ENCODE measurements around the gene HELLS. TPM values are rescaled to one million over a fixed set of nuclear protein-coding genes. Genes with fewer than 3 reads are reported as not detected.

The HELLS gene
- total RNA-seq, 1 experiment from 2014 or later = 291 TPM

- Histone ChIP-seq H3K4me1 (ENCODE audit: insufficient read depth, low read length) (no peaks in the 10 kb centered on the region), H3K9me3 (ENCODE audit: control insufficient read depth, low read depth, low read length) (no peaks in the 10 kb centered on the region), H3K14ac (ENCODE audit: insufficient read depth, low read length) (no peak overlapping the region), H3K9ac (ENCODE audit: extremely low read depth, insufficient read length, low read length) (no peak overlapping the region), H4K91ac (ENCODE audit: insufficient read length, low read depth, low read length) (no peak overlapping the region), H4K20me1 (ENCODE audit: control insufficient read depth, insufficient read depth, insufficient read length) (no peaks in the 10 kb centered on the region), H2BK20ac (ENCODE audit: low read depth, low read length, poor library complexity, severe bottlenecking) (no peak overlapping the region), H2BK15ac (ENCODE audit: low read depth, low read length) (no peak overlapping the region), H2BK12ac (ENCODE audit: insufficient read length, low read depth, low read length) (no peak overlapping the region), H4K8ac (replicated peaks; ENCODE audit: insufficient read length, low read depth, low read length) (no peak overlapping the region), H3K27ac (ENCODE audit: insufficient read length, low read depth, low read length) (no peak overlapping the region), H2BK5ac (ENCODE audit: insufficient read length, low read length) (no peak overlapping the region), H3K79me1 (ENCODE audit: insufficient read depth, low read depth, low read length, poor library complexity, severe bottlenecking) (no peaks in the 10 kb centered on the region), H3K79me2 (ENCODE audit: insufficient read depth, low read length) (peaks cover 1% of the 10 kb centered on the region; the same call in 1 of the 2 replicates), H3K23me2 (ENCODE audit: insufficient read length, low read depth, low read length, poor library complexity, severe bottlenecking) (no peaks in the 10 kb centered on the region), H3K23ac (ENCODE audit: insufficient read length, low read depth, low read length) (no peak overlapping the region), H2AK5ac (ENCODE audit: insufficient read length, low read length) (no peak overlapping the region), H3K56ac (ENCODE audit: insufficient read length, low read depth, low read length) (no peak overlapping the region), H3K4ac (ENCODE audit: low read depth, low read length) (no peak overlapping the region), H2BK120ac (ENCODE audit: low read depth, low read length, poor library complexity, severe bottlenecking) (no peak overlapping the region), H2AFZ (ENCODE audit: low read length) (no peak overlapping the region), H4K5ac (ENCODE audit: insufficient read length, low read depth, low read length) (no peak overlapping the region), H3K18ac (ENCODE audit: insufficient read length, low read depth, low read length) (no peak overlapping the region), H3K4me2 (ENCODE audit: insufficient read depth, insufficient read length, low read length) (no peak overlapping the region), H3K27me3 (ENCODE audit: insufficient read depth, low read length) (no peaks in the 10 kb centered on the region), H3T11ph (ENCODE audit: low read length) (no peak overlapping the region)
- DNase-seq = no peak
- H3K27ac Mint-ChIP-seq = no peak overlapping the region
- H3K27me3 Mint-ChIP-seq (ENCODE audit: low read depth) = no peaks in the 10 kb centered on the region; the same call in 1 of the 2 replicates
- no peak overlapping the region for H3K4me3 Mint-ChIP-seq
- H3K36me3 Mint-ChIP-seq (ENCODE audit: insufficient read depth in 1 of 3, low read depth in 3 of 3) = peaks cover 55 to 92% (median 91%) of the 10 kb centered on the region in 3 experiments; a peak in 6 of 7 replicates
- TF ChIP-seq CTCF (conservative IDR thresholded peaks at IDR 0.05) = no peak
- no CpG with 5 or more reads among the region's 3 CpGs for WGBS (ENCODE audit: extremely low coverage, insufficient read length, low lambda C conversion rate)
- no peaks in the 10 kb centered on the region; a peak in 1 of 5 replicates for H3K9me3 Mint-ChIP-seq
- no peaks in the 10 kb centered on the region for H3K4me1 Mint-ChIP-seq
Measured at GRCh38 chr10:94571528-94571927, 25.9 kb downstream of the HELLS start.

All from H9 (cell line).